Smooth muscle cell (in vitro differentiated cells): Measurements from ENCODE around the gene ARHGEF9. TPM values are rescaled to one million over a fixed set of nuclear protein-coding genes. Genes with fewer than 3 reads are reported as not detected.

Source experiments
- DNase-seq: peaks from one replicate; lab custom pipeline; 2025; ENCODE audit not compliant: unreplicated experiment; lab: John Stamatoyannopoulos, UW
- H2AFZ ChIP-seq: fragments of 200-600 bp; sonication (generic); 2 replicates; pipeline ENCODE4 v1.6.0; 2016; ENCODE audit warnings: antibody characterized with exemption, low read depth, mild to moderate bottlenecking
- H3F3A ChIP-seq: fragments of 200-600 bp; sonication (generic); 2 replicates; pipeline ENCODE4 v1.6.0; 2017; ENCODE audit warnings: antibody characterized with exemption, low read depth
- H3K27ac ChIP-seq: fragments of 200-600 bp; sonication (generic); 2 replicates; pipeline ENCODE4 v1.5.1; 2016; ENCODE audit warnings: low read depth, mild to moderate bottlenecking
- H3K27me3 ChIP-seq: fragments of 200-600 bp; sonication (generic); 2 replicates; pipeline ENCODE4 v1.6.1; 2016; ENCODE audit warnings: low read depth, mild to moderate bottlenecking
- H3K36me3 ChIP-seq: fragments of 200-600 bp; sonication (generic); 2 replicates; pipeline ENCODE4 v1.5.1; 2016; ENCODE audit warnings: low read depth
- H3K4me1 ChIP-seq: fragments of 200-600 bp; sonication (generic); 2 replicates; pipeline ENCODE4 v1.5.1; 2016; ENCODE audit warnings: low read depth
- H3K4me2 ChIP-seq: fragments of 200-600 bp; sonication (generic); 2 replicates; pipeline ENCODE4 v1.6.0; 2016; ENCODE audit warnings: mild to moderate bottlenecking
- H3K4me3 ChIP-seq: fragments of 200-600 bp; sonication (generic); 2 replicates; pipeline ENCODE4 v1.5.1; 2016; ENCODE audit warnings: mild to moderate bottlenecking
- H3K79me2 ChIP-seq: fragments of 200-600 bp; sonication (generic); 2 replicates; pipeline ENCODE4 v1.6.0; 2016; ENCODE audit warnings: low read depth, mild to moderate bottlenecking
- H3K9ac ChIP-seq: fragments of 200-600 bp; sonication (generic); 2 replicates; pipeline ENCODE4 v1.6.0; 2016; ENCODE audit warnings: low read depth
- H3K9me3 ChIP-seq: fragments of 200-600 bp; sonication (generic); replicated peaks from 2 replicates; pipeline ENCODE4 v1.5.1; 2016; ENCODE audit warnings: low read depth
- H4K20me1 ChIP-seq: fragments of 200-600 bp; sonication (generic); 2 replicates; pipeline ENCODE4 v1.6.0; 2016; ENCODE audit warnings: low read depth
- CTCF ChIP-seq: fragments of 200-600 bp; sonication (generic); IDR thresholded peaks from 2 replicates; pipeline ENCODE4 v1.5.1; 2017; ENCODE audit warnings: borderline replicate concordance, mild to moderate bottlenecking, antibody characterized with exemption; ENCODE audit not compliant: insufficient read depth, poor library complexity, severe bottlenecking
- WGBS: methylation state at CpG from one replicate; pipeline ENCODE4 v1.1.7; 2016; ENCODE audit warnings: low lambda C conversion rate; 5-methylcytosine and 5-hydroxymethylcytosine counted together
- polyA plus RNA-seq: library from polyadenylated mRNA; unstranded; fragments of >200 nt; fragmentation: Nextera tagmentation; extraction: Ambion mirVana; gene quantifications from 2 replicates; pipeline ENCODE4 v1.2.1, GENCODE V29; 2016
- total RNA-seq: library from RNA; depleted of rRNA; stranded (reverse); fragments of >200 nt; gene quantifications from 2 replicates; pipeline ENCODE4 v1.2.3, GENCODE V29; 2014

ARHGEF9 gene
- total and polyA plus RNA-seq, 2 experiments from 2014 or later: 10.6 to 17.4 TPM

GRCh38 chrX:63751481-63751880, 33.5 kb downstream of the ARHGEF9 start:
- no peak overlapping the region for H3K4me2 ChIP-seq
- H3K9me3 ChIP-seq: no peaks in the 10 kb centered on the region
- no peaks in the 10 kb centered on the region for H3K27me3 ChIP-seq
- no peak overlapping the region for H2AFZ ChIP-seq
- H3K36me3 ChIP-seq: no peaks in the 10 kb centered on the region
- H3F3A ChIP-seq: peaks cover 7% of the 10 kb centered on the region
- WGBS: 56% methylated on average over 2 of the region's 2 CpGs
- H3K4me1 ChIP-seq: peaks cover 4% of the 10 kb centered on the region
- no peak overlapping the region for H3K4me3 ChIP-seq
- no peak overlapping the region for H3K27ac ChIP-seq
- peaks cover 16% of the 10 kb centered on the region for H4K20me1 ChIP-seq
- peaks cover 35% of the 10 kb centered on the region for H3K79me2 ChIP-seq
- H3K9ac ChIP-seq: no peak overlapping the region
- no peak for DNase-seq
- TF ChIP-seq CTCF: no peak

- H3K79me2 ChIP-seq: peaks cover 35% of the 10 kb centered on the region
- DNase-seq: no peak
- H3K4me1 ChIP-seq: peaks cover 4% of the 10 kb centered on the region
- no peak overlapping the region for H3K4me2 ChIP-seq
- no peak overlapping the region for H3K27ac ChIP-seq
- no peak for TF ChIP-seq CTCF
- H3K4me3 ChIP-seq: no peak overlapping the region
- H3K9me3 ChIP-seq: no peaks in the 10 kb centered on the region
- H4K20me1 ChIP-seq: peaks cover 22% of the 10 kb centered on the region
- H3K9ac ChIP-seq: no peak overlapping the region
- no peaks in the 10 kb centered on the region for H3K36me3 ChIP-seq
- 58% methylated on average over 3 of the region's 3 CpGs for WGBS
- no peaks in the 10 kb centered on the region for H3K27me3 ChIP-seq
- H2AFZ ChIP-seq: no peak overlapping the region
- peaks cover 7% of the 10 kb centered on the region for H3F3A ChIP-seq
Observed at GRCh38 chrX:63750811-63751210, 34.2 kb downstream of the ARHGEF9 start.

GRCh38 chrX:63747331-63747730, 37.7 kb downstream of the ARHGEF9 start:
- 71% methylated on average over 2 of the region's 2 CpGs for WGBS
- no peak overlapping the region for H3K9ac ChIP-seq
- H4K20me1 ChIP-seq: peaks cover 32% of the 10 kb centered on the region
- DNase-seq: no peak
- H3K4me3 ChIP-seq: no peak overlapping the region
- H2AFZ ChIP-seq: no peak overlapping the region
- no peaks in the 10 kb centered on the region for H3F3A ChIP-seq
- no peaks in the 10 kb centered on the region for H3K36me3 ChIP-seq
- no peak overlapping the region for H3K4me2 ChIP-seq
- TF ChIP-seq CTCF: no peak
- peaks cover 4% of the 10 kb centered on the region for H3K4me1 ChIP-seq
- H3K9me3 ChIP-seq: no peaks in the 10 kb centered on the region
- H3K27ac ChIP-seq: no peak overlapping the region
- H3K79me2 ChIP-seq: peaks cover 28% of the 10 kb centered on the region
- no peaks in the 10 kb centered on the region for H3K27me3 ChIP-seq

- Histone ChIP-seq H3K9ac (no peak overlapping the region), H3K4me1 (peaks cover 4% of the 10 kb centered on the region), H3K4me2 (no peak overlapping the region), H3K9me3 (no peaks in the 10 kb centered on the region), H4K20me1 (peaks cover 32% of the 10 kb centered on the region), H3K27me3 (no peaks in the 10 kb centered on the region), H2AFZ (no peak overlapping the region), H3K27ac (no peak overlapping the region), H3K79me2 (peaks cover 25% of the 10 kb centered on the region), H3K36me3 (no peaks in the 10 kb centered on the region), H3F3A (no peaks in the 10 kb centered on the region), H3K4me3 (no peak overlapping the region)
- DNase-seq: no peak
- TF ChIP-seq CTCF: no peak
- 76% methylated on average over 3 of the region's 3 CpGs for WGBS
Observed at GRCh38 chrX:63746715-63747114, 38.3 kb downstream of the ARHGEF9 start.
